Measurements from ENCODE around the gene PRR35.

The PRR35 gene

DNA sequence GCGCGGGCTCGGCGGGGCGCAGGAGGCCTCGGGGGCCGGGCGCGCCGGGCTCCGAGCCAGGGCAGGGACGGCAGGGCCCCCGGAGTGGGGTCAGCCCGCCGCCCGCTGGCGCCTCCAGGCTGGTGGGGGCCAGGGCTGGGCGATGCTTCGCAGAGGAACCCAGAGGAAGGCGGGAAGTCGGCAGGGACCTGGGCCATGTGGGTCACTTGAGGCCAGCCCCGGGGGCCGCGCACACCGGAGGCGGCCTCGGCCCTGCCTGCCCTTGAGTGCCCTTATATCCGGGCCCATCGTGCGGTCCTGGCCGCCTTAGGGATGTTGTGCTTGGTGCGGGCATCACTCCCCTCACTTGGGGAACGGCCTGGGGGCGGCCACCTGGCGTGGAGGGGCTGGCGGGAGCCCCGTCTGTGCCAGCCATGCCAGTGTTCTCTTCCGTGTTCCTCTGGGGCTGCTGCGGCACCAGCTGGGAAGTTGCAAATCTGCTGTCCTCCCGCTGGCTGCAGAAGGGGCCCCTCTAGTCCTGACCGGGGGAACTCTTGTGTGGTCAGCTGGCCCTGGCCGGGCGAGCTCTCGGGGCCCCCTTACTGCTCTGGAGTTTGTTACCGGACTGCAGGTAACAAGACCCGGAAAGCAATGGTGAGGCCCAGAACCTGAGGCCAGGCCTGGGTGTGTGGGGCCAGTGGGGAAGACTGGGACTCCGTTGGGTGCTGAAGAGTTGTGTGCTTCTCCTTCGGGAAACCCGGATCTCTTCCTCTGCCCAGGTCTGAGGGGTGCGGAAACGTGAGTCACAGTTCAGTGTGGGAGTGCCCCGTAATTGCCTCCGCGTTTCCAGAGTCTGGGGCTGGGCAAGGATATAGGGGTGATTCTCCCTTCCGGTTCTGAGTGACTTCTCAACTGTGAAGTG is 31.8 kb upstream of the PRR35 start:
- DNase-seq = peak; percentile 78

DNA sequence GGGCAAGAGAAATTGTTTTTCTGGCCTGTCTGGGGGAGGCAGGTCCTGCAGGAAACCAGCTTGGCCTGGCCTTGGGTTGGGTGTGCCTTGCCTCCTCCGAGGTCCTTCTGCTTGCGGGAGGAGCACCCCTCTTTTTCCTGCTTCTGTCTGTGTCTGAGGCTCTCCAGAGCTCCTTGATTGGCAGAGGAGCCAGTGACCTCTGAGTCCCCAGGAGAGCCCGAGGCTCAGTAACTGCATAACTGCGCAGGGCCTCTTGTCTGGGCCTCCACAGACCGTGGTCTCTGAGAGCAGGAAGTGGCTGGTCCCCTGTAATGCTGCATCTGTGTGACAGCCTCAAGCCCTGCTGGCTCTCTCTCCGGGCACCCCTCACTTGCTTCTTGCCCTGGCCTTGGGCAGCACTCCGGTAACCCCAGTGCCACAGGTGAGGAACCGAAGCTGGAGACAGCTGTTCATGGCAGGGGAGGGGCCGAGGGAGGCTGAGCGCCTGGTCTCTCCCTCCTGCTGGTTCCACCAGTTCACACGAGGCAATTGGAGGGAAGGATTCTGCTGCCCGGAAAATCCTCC is 31.1 kb upstream of the PRR35 start:
- peak; percentile 61 for DNase-seq

DNA sequence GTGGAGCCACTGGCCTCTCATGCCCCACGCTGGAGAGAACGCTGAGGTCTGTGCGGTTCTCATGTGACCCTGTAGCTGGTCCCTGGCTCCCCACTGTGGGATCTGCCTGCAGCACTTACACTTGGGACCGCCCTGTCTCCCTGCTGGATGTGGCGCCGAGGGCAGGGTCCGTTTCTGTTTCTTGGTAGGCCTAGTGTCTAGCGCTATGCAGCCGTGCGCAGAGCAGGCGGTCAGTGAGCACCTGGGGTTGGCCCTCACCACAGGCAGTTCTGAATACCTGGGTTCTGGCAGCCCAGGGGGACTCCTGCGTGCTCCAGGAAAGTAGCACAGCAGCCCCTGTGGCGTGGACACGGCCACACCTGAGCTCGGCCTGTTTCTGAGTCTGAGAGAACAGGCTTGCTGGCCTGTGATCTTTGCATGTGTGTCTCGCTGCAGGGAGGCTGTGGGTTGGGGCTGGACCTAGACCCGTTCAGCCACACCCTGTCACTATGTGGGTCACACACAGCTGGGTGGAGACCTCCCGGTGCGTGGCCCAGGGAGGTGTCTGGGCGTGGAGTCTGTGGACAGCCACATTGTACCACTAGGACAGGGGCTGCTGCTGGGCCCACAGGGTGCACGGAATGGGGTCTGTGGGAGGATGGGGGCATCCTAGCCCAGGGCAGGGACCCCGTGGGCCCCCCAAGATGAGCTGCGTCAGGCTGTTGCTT is 29.9 kb upstream of the PRR35 start:
- DNase-seq = peak; percentile 54

DNA sequence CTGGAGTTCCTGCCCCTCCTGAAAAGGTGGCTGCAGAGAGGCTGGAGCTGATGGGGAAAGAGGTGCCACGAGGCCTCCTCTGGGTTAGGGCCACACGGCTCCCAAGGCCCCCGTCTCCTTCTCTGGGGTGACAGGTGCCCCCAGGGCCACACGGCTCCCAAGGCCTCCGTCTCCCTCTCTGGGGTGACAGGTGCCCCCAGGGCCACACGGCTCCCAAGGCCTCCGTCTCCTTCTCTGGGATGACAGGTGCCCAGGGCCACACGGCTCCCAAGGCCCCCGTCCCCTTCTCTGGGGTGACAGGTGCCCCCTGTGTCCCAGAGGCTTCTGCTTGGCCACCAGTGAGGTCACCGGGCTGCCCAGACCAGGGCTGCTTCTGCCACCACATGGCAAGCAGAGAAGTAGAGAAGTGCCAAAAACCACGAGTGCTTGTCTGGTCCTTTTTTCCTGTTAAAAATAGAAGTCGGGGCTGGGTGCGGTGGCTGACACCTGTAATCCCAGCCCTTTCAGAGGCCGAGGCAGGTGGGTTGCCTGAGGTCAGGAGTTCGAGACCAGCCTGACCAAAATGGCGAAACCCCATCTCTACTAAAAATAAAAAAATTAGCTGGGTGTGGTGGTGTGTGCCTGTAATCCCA is 28.6 kb upstream of the PRR35 start:
- no peak for DNase-seq

DNA sequence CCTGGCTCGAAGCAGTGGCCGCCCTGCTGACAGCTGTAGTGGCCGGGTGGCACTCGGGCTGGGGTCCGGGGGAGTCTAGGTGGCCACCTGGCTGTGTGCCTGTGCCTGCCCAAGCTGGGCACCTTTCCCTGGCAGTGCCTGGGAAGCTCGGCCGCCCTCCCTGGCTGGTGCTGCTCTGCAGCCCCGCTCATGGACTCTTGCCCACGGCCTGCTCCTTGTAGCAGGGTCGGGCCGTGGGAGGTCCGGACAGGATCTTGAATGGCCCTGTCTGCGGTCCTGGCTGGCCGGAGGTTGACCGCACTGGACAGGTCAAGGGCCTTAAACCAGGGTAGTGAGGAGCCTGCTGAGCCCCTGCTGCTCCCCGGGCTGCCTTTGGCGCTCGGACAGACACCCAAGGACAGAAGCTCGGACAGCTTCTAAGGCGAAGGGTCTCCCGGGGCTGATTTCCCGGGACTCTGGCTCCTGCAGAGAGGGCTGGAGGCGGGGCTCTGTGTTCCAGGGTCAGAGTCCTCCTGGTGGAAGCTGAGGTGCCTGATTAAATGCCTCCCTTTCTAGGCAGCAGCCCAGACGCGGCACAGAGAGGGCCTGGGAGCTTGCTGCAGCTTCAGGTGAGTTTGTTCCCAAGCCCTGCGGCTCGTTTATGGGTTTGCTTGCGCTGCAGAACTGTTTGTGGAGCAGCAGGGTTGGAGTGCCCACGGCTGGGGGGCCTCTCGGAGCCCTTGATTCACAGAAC is 26.6 kb upstream of the PRR35 start:
- peak; percentile 31 for DNase-seq

DNA sequence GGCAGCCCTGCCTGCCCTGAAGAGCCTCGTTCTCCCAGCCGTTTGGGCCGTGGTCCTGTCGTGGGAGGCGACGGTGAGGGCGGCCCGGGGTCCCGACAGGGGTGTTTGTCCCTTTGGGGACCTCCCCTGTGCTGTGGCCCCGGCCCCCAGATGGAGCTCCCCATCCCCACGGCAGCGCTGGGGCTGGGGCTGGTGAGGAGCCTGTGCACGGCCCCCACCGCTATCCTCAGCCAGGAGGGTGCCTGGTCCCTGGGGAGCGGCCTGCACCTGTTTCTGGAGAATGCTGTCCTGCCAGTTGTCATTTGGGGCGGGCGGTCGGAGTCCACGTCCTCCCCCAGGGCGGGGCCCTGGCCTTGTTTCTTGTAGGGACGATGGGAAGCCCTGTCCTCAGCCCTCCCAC is 26.1 kb upstream of the PRR35 start:
- no peak for DNase-seq

DNA sequence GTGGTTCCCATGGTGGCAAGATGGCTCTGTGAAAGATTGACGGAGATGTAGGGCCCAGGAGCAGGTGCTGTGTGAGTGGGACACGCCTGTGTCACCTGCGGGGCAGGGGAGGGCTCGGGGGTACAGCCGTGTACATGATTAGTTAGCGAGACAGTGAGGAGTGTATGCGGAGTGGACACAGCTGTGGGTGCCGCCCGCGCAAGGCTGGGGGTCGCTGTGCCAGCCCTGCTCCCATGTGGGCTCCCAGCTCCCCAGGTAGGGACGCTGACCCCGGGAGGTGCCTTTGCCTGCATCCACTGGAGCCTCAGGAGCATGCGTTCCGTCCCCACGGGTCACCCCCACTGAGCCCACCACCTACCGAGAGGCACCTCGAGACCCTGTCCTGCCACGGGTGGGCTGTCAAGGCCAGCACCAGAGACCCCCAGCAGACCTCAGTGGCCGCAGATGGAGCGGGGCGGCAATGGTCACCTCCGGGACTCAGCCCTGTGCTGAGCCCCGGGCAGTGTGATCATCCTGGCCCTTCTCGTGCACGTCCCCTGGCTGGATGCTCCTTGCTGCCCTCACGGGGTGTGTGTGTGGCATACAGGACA is 25.2 kb upstream of the PRR35 start:
- DNase-seq = no peak

DNA sequence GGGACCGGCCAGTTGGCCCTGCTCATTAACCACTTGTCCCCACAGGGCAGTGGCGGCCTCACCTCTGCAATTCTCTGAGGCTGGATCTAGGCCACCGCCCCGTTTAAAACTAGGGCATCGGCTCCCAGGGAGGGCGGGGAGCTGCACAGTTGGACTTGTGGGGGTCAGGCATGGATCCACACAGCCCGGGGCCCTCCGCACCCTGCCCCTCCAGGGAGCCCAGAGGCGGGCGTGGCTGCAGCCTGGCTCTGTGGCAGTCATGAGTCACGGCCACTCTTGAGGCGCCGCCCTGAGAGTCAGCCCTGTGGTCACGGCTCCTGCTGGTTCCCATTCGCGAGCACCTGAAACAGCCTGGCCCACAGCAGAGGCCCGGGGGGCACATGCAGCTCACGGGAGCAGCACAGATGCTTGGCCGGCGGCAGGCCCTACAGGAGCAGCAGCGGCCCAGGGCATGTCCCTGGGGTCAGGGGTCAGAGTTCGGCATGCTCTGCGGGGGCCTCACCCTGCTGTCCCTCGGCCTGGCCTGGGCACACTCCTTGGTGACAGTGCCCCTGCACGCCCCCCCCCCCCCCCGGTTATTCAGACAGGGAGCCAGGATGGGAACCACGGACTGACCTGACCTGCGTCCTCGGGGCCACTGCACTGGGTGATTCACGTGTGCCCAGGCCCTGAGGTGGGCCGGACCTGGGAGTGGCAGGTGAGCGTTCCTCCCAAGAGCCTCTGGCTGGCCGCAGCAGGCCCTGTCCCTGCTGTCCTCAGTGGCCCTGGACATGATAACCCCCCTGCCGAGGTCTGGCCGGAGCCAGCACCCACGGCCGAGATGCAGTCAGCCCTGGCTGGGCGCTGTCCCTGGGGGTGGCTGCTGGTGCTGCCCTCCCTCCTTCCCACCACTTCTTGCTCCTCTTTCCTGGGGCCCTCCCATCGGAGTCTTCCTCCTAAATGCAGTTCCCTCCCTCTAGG is 24.5 kb upstream of the PRR35 start:
- DNase-seq = peak; percentile 90

DNA sequence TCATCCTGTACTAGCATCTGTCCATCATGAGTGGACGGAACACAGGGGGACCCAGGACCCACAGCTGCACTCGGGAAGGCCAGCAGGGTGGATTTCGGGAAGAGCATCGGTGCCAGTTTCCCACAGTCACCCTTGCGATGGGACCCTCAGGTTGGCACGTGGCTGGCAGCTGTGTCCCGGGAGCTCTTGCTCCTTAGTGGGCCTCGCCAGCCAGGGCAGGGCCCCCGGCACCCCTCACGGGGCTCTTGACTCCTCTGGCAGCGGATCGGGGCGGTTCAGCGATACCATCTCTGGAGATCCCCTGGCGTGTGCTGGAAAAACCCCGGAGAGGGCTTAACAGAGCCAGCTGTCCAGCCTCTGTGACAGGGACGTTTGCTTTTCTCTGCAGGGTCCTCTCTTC is 23.4 kb upstream of the PRR35 start:
- DNase-seq = no peak

DNA sequence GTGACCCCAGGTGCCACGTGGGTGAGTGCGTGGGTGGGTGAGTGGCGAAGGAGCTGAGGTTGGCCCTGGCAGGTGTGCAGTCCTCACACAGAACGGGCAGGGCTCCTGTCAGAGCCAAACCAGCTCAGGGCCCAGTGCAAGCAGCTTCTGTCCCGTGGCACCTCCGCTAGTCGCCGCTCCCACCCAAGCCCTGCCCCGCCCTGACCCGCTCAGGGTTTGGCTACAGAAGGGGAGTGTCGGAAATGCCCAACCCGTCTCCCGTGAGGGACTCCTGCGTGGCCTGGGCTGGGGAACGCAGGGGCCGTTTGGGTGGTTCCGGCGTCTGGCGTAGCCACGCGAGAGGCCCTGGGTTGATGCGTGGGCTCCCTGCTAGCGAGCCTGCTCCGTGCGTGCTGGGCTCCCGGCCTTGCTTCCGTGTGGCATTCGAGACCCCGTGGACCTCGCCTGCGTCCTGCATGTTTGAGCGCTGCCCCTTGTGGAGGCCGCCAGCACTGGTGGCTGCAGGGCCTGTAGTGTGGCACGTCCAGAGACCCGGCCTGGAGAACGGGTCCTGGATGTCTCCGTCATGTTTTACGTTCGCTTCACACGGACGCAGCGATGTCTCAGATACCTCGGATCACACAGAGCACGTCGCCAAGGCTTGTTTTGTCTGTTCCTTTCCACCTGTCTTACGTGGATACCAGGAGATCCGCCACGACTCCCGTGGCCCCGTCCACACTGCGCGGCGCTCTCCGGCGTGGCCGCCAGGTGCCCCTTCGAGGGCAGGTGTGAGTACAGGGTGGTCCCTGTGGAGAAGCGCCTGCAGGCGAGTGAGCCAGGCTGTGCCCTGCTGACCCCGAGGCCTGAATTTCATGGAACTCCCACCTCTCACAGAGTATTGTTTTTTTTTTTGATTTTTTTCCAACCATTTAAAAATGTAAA is 22.5 kb upstream of the PRR35 start:
- no peak for DNase-seq

DNA sequence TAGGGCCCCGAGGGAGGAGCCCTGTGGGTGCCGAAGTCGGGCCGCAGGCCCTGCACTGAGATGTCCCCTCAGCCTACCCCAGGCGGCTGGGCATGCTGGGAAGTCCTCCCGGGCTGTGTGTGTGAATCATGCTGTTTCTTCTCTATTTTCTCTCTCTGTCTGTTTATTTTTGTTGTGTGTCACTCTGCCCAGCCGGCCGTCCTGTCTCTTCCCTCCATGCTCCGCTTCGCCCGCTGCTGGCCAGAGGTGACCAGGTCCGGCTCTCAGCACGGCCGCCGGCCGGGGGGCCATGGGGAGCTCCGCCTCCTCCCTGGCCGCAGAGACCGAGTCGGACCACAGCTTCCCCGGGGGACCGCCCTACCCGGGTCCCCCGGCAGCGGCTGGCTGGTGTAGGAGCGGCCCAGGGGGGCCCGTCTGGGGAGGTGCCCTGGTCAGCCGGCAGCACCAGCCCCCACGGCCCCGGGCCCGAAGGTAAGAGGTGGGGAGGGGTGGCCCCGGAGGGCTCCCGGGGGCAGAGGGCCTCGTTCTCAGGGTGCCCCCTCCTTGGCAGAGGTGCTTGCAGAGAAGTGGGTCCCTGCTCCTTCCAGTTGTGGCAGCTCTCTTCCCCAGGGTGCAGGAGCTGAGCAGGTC is 20.2 kb upstream of the PRR35 start:
- DNase-seq = no peak

DNA sequence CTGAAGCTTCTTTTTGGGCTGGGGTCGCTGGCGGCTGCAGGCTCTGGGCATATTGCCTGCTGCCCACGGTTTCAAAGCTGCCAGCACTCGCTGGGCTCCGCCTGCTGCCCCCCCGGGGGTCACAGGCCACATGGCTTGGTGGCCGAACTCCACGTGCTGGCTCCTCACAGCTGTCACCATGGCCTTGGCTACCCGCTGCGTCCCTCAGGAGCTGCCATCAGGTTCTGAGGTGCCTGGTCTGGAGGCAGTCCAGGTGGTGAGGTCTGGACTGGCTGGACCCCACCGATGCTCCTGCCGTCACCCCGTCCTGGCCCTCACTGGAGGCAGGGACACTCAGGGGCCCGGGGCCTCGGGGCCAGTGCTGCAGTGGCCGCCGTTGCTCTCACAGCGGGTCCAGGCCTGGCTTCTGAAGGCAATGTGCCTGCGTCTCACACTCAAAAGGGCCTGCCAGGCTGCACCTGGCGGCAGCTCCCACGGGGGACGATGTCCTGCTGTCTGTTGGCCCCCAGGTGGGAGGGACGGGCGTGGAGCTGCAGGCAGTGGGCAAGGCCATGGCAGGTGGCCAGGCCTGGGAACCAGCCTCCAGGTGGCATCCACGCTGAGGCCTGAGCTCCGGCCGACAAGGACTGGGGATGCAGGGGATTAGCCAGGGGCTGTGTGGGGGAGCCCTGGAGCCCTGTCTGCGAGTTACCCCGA is 19.4 kb upstream of the PRR35 start:
- DNase-seq = no peak

DNA sequence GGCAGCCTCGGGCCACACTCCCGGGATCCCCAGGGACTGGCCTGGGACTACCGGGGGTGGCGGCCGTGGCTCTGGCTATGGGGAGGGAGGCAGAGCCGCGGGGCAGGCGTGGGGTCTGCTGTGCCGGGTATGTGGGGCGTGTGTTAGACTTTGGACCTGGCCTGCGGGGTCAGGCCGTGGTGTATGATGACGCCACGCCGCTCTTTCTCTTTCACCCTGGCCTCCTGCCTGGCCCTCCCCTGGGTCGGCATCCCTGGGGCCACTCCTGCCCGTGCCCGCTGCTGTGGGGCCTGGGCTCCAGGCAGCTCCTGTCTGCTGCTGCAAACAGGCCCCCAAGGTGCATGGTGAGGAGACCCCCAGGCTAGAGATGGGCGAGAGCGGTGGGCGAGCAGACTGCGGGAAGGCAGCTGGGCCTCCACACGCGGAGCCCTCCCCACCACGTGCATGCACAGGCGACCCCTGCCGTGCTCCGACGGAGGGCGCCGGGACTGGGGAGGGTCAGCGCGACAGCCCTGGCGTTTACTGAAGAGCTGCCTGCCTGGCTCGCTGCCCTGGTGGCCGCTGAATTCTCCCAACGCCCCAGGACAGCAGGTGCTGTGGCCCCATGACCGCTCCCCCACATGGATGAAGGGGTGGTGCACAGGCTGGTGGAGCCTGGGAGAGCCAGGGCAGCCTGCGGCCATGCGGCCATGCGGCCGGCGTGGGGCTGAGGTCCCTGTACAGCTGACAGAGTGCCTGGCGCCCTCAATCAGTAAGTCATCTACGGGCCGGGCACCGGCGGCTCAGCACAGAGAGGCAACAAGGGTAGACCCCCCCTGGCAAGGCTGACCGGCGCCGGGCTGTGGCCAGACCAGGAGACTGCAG is 16.7 kb upstream of the PRR35 start:
- DNase-seq = no peak

DNA sequence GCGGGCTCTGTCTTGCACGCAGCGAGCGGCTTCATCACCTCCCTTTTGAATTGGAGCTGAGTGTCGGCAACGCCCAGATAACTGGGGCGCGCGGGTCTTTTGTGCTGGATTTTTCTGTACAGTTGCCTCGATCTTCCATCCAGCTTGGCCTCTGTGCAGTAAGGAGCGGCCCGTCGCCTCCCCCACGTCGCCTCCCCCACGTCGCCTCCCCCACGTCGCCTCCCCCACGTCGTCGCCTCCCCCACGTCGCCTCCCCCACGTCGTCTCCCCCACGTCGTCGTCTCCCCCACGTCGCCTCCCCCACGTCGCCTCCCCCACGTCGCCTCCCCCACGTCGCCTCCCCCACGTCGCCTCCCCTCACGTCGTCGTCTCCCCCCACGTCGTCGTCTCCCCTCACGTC is 15.7 kb upstream of the PRR35 start:
- DNase-seq = no peak

DNA sequence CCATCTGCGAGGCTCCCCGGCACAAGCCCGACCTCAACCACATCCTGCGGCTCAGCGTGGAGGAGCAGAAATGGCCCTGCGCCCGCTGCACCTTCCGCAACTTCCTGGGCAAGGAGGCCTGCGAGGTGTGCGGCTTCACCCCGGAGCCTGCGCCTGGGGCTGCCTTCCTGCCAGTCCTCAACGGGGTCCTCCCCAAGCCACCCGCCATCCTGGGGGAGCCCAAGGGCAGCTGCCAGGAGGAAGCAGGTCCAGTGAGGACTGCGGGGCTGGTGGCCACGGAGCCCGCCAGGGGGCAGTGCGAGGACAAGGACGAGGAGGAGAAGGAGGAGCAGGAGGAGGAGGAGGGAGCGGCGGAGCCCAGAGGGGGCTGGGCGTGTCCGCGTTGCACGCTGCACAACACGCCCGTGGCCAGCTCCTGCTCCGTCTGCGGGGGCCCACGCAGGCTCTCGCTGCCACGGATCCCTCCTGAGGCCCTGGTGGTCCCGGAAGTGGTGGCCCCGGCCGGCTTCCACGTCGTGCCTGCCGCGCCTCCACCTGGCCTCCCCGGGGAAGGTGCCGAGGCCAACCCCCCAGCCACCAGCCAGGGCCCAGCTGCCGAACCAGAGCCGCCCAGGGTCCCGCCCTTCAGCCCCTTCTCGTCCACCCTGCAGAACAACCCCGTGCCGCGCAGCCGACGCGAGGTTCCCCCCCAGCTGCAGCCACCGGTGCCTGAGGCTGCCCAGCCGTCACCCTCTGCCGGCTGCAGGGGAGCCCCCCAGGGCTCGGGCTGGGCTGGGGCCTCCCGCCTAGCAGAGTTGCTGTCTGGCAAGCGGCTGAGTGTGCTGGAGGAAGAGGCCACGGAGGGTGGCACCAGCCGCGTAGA is 13.1 kb upstream of the PRR35 start:
- peak; percentile 66 for DNase-seq

DNA sequence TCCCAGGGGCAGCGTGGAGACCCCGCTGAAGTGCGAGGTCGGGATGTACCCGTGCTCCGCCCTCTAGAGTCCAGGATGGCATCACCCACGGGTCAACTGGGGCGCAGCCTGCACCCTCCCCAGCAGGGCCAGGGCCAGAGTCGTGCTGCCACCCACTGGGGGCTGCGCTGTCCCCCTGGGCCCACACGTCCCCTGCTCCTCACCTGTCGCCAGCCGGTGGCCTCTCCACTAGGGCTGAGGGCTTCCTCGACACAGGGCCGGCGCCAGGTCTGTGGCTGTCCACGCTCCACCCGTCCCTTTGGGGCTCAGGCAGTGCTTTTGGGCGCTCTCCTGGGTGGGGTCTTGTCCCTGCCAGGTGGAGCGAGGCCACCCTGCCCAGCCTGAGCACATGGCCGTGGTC is 11.6 kb upstream of the PRR35 start:
- DNase-seq = no peak
